Activated gamma-delta T cell (primary cell): ENCODE data around the gene AUTS2.

Experiments used
- DNase-seq: peaks from one replicate; lab custom pipeline; 2025; lab: John Stamatoyannopoulos, UW

Gene AUTS2

GRCh38 chr7:70132852-70133690 is 534.8 kb downstream of the AUTS2 start:
- DNase-seq, result no peak

DNA sequence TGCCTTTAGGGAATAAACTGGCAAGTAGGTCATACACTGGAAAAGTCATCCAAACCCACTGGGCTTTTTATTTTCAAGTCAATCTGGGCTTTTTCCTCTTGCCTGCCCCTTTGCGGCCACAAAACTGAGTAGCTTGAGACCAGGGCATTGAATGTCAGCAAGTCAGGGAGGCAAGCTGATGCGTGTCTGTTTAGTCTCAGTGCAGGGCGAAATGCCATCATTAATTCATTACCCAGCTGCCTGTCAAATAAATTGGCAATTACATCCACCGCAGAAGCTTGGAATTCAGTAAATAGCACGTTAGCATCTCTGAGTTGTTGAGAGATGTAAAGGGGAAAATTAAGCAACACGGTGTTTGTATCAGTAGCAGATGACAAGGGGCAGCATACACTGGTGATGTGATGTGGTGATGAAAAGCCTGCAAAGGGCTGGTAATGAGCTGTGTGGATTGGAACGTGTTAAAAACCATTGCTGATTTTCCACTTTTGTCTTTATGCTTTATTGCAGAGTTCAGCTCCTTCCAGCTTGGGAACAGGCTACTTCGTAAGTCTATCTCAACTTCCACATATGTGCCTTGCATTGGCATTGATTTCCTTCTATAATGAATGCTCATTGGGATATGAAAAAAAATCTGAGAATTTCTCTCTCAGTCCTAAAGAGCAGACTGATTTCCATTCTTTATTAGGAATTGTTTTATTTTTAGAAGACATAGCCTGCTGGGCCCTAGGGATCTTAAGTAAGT is 535.9 kb downstream of the AUTS2 start:
- no peak for DNase-seq

DNA sequence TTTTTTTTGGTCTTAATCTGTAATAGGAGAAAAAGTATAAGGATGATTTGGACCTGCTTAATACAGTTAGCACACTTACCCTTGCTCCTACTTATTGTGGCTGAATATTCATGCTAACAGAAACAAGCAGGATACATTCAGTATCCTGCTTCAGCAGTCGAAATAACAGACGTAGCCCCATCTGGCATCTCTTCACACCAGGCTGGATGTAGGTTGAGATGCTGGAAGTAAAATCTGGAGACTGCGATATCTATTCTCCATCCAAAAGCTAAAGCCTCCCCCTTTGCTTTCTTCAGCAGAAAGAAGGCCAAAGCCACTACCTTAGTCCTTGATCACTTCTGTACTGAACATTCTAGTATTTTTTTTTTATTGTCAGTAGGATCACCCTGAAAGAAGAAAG is 537.4 kb downstream of the AUTS2 start:
- no peak for DNase-seq

DNA sequence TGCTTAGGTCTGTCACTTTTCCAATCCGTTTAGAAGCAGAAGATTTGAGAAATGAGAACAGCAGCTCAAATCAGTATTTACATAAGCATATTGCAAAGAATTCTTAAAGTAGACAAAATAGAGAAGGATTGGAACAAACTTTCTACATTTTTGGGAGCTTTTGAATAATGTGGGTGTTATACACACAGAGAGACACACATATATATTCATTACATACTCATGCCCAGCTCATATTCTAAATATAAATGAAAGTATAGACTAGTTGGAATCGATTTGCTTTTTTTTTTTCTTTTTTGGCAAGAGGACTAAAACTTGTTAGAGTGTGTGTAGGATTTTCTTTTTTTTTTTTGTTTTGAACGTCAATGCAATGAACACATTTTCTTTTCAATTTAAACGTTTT is 538.9 kb downstream of the AUTS2 start:
- DNase-seq, result no peak

GRCh38 chr7:70142247-70142932 is 544.1 kb downstream of the AUTS2 start:
- DNase-seq, result no peak

DNA sequence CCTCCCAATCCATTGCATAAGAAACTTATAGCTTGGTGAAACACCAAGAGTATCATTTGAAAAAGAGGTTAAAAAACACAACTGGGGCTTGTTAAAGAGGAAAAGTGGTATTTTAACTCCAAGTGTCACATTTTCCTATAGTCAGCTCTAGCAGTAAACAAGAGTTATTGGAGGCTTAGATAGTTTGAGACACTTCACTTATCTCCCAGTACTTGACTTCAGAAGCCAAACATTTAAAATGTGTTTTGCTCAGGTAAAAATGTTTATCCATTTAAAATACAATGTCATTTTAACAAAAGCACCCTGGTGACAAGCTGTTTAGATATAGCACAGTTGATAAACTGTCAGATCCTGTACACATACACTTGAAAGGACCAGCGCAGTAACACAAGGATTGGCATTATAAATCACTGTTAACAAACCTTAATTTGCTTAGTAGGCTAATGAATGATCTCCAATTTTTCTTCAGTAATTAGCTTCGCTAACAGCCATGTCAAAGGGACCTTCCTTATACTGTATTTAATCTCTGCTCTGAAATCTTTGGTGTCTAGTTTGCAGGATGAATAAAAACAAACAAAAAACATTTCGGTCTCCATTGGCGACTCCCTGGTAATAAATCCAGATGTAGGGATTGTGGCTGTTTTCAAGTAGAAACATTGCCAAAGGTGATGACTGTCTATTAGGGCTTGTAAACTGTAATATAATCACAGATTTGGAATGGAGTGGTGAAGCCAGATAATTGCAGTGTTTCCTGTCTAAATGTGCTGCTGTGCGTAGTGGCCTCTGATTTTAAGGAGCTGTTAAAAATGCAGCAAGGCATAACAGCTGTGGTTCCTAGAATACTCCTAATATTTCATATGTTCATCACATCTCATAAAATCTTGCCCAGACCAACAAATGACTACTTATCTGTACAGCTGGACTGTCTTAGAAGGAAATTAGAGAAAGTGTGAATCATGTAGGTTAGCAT is 545.1 kb downstream of the AUTS2 start:
- DNase-seq, result no peak

- no peak for DNase-seq
Measured at GRCh38 chr7:70148997-70149396, 550.7 kb downstream of the AUTS2 start.

DNA sequence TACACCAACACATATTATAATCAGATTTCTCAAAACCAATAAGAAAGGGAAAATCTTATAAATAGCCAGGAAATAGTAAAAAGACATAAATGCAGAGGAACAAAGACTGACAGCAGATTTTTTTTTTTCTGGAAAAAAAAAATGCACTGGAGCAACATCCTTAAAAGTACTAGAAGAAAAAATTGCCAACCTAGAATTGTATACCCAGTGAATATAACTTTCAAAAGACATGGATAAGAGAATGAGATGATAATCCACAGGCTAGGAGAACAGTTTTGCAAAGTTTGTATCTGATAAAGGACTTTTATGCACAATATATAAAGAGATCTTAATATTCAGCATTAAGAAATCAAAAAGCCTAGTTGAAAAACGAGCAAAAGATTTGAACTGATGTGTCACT is 554.0 kb downstream of the AUTS2 start:
- DNase-seq, result no peak

GRCh38 chr7:70153933-70154332 is 555.7 kb downstream of the AUTS2 start:
- no peak for DNase-seq

DNA sequence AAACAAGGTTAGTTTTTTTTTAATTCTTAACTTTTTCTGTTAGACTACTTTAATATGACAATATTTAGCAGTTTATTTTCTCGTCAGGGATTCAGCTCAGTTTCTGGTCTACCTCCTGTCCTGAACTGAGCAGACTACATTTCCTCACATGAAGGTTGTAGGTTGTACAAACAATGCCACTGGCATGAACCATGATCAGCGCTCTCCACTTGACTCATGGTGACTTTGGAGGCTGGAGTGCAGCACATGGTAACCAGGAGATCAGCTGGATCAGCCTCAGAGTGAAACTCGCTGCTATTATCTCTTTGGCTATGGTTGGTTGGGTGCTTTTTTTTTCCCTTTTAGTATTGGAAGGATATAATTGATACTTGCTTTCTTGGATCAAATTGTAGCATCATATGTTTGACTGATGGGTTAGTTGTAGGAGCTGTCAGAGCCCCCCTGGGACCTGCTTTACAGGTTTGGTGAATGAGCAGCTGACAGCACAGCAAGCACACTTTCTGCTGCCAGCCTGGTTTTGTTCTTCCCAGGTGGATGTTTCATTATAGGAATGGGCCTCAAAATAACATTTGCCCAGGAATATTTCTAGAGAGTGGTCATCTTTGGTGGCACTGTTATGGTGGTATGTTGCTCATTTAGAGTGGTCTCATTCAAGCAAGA is 556.4 kb downstream of the AUTS2 start:
- no peak for DNase-seq

- no peak for DNase-seq
Measured at GRCh38 chr7:70156057-70156456, 557.8 kb downstream of the AUTS2 start.

DNA sequence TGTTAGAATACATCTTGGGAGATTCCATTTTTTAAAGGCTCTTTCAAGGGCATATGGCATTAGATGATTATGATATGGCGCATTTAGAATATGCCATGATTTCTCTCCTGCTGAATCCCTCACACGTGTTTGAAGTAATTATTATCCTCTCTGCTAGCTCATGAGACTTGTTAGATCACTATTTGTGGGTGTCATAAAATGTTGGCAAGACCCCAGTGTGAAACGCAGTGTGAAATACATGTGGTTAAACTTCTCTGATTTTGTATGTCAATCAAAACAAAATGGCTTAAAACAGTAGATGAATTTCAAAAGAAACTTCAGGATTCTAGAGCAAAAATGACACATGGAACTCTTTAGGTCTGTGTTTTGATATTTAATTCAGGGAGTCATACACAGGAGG is 560.8 kb downstream of the AUTS2 start:
- no peak for DNase-seq

GRCh38 chr7:70165477-70166170 is 567.3 kb downstream of the AUTS2 start:
- no peak for DNase-seq

GRCh38 chr7:70171369-70171920 is 573.2 kb downstream of the AUTS2 start:
- no peak for DNase-seq

DNA sequence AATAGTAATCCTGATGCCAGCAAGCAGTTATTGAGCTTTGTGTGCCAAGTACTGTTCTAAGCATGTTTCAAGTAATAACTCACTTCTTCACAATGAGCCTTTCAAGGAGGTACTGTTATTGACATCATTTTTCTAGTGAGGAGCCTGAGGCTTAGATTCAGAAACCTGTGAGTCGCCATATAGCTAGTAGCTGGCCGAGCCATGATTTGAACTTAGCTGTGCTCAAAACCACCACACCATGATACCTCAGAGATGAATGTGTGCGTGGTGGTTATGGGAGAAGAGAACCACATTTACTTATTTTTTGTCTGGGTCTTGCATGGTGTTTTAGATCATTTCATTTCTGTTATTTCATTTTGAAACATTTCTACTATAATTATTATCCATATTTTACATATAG is 578.9 kb downstream of the AUTS2 start:
- no peak for DNase-seq

GRCh38 chr7:70178211-70178610 is 579.9 kb downstream of the AUTS2 start:
- no peak for DNase-seq

DNA sequence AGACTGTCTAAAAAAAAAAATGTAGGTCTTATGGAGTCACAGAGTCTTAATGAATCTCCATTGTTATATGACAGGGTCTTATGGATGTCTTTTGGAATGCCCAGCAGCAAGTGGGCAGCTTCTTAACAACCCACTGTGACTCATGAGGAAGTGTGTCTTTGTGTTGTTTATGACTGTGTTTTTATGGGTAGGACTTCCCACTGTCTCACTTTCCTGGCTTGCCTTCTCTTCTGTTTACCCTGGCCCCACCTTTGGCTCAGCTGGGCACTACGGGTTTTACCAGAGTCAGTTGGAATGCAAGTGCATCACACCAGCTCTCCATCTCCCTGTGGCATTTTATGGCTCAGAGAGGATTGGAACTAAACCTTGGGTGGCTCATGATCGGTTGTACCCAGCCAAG is 580.5 kb downstream of the AUTS2 start:
- no peak for DNase-seq

DNA sequence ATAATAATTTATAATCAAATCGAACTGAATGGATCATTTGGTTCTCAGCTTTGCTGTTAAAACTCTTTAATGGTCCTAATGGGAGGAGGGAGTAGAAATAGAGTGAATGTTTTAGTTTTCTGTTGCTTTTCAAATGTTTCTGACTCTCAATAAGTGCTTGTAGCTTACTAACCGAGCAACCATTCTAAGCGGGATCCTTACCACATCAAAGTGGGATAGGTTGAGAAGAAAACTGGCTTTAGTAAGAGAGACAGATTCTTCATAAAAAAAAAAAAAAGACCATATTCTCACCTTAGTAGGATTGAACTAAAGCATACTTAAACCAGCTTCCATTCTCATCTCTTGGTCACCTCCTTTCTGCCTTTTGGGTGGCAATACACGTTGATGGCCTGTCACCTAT is 584.2 kb downstream of the AUTS2 start:
- no peak for DNase-seq

DNA sequence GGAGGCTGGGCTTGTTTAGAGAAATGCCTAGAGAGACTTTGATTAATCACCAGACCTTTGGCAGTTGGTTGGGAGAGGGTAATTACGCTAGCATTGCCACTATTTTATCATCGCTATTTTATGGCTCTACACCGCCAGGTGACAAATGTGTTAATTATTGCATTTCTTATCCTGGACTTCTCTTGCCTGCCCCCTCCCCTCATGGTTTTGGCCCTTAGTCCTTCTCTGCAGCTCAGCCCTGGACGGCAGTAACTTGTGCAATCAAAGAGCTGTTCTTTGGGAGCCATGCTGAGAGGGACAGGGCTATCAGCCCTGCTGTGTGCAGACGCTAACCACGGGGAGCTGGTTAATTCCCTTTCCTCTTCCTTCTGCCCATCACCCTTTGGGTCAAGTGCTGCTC is 585.0 kb downstream of the AUTS2 start:
- no peak for DNase-seq
